Trophoblast cell (in vitro differentiated cells and primary cell): ENCODE data around the gene SMAD4.

ENCODE experiments used
- DNase-seq, 2 donors: peaks; one replicate each; pipeline ENCODE4 v3.0.0-alpha.2; 2016
- H2AFZ ChIP-seq: 2 replicates; pipeline ENCODE4 v1.6.1; 2013; ENCODE audit warnings: low read length, moderate library complexity, mild to moderate bottlenecking; ENCODE audit not compliant: insufficient read depth, poor library complexity
- H2AK5ac ChIP-seq: 2 replicates; pipeline ENCODE4 v1.6.1; 2013; ENCODE audit warnings: mild to moderate bottlenecking, low read length
- H2BK120ac ChIP-seq: 2 replicates; pipeline ENCODE4 v1.6.1; 2013; ENCODE audit warnings: low read length, mild to moderate bottlenecking, moderate library complexity; ENCODE audit not compliant: insufficient read depth, poor library complexity
- H2BK12ac ChIP-seq: 2 replicates; pipeline ENCODE4 v1.6.1; 2013; ENCODE audit warnings: mild to moderate bottlenecking, low read length, moderate library complexity
- H2BK5ac ChIP-seq: 2 replicates; pipeline ENCODE4 v1.6.1; 2013; ENCODE audit warnings: low read length, low read depth, moderate library complexity, mild to moderate bottlenecking; ENCODE audit not compliant: poor library complexity
- H3K14ac ChIP-seq: 2 replicates; pipeline ENCODE4 v1.6.1; 2013; ENCODE audit warnings: mild to moderate bottlenecking, low read length
- H3K18ac ChIP-seq: 2 replicates; pipeline ENCODE4 v1.6.1; 2013; ENCODE audit warnings: mild to moderate bottlenecking, low read length
- H3K23ac ChIP-seq: 2 replicates; pipeline ENCODE4 v1.6.1; 2013; ENCODE audit warnings: low read length
- H3K27ac ChIP-seq: 2 replicates; pipeline ENCODE4 v1.5.1; 2013; ENCODE audit warnings: low read depth, mild to moderate bottlenecking, inconsistent platforms, low read length, moderate library complexity
- H3K27me3 ChIP-seq: 2 replicates; pipeline ENCODE4 v1.6.1; 2013; ENCODE audit warnings: inconsistent platforms, mild to moderate bottlenecking, low read length, moderate library complexity; ENCODE audit not compliant: insufficient read depth
- H3K36me3 ChIP-seq, 2 experiments: 1 replicate in 1 of 2; 2 replicates in 1 of 2; pipeline ENCODE4 v1.6.1; 2013; ENCODE audit warnings: low read length in 2 of 2, mild to moderate bottlenecking in 2 of 2, moderate library complexity in 1 of 2; ENCODE audit not compliant: insufficient read depth in 2 of 2, control insufficient read depth in 1 of 2
- H3K4ac ChIP-seq: 2 replicates; pipeline ENCODE4 v1.6.1; 2013; ENCODE audit warnings: low read depth, mild to moderate bottlenecking, low read length, moderate library complexity
- H3K4me1 ChIP-seq, 2 experiments: 1 replicate in 1 of 2; 2 replicates in 1 of 2; pipeline ENCODE4 v1.6.1; 2013; ENCODE audit warnings: low read length in 2 of 2, mild to moderate bottlenecking in 2 of 2, moderate library complexity in 1 of 2; ENCODE audit not compliant: insufficient read depth in 2 of 2, control insufficient read depth in 1 of 2
- H3K4me2 ChIP-seq: 2 replicates; pipeline ENCODE4 v1.6.1; 2013; ENCODE audit warnings: inconsistent platforms, mild to moderate bottlenecking, low read length, moderate library complexity
- H3K4me3 ChIP-seq: 2 replicates; pipeline ENCODE4 v1.5.1; 2013; ENCODE audit warnings: mild to moderate bottlenecking, low read depth, low read length, inconsistent platforms
- H3K79me1 ChIP-seq: one replicate; pipeline ENCODE4 v1.6.1; 2013; ENCODE audit warnings: low read length
- H3K79me2 ChIP-seq: 2 replicates; pipeline ENCODE4 v1.6.1; 2013; ENCODE audit warnings: low read length, mild to moderate bottlenecking; ENCODE audit not compliant: control insufficient read depth, insufficient read depth, poor library complexity
- H3K9ac ChIP-seq: 2 replicates; pipeline ENCODE4 v1.6.1; 2013; ENCODE audit warnings: mild to moderate bottlenecking, low read length
- H3K9me3 ChIP-seq: 2 replicates; pipeline ENCODE4 v1.6.1; 2013; ENCODE audit warnings: low read depth, mild to moderate bottlenecking, control low read depth, inconsistent platforms, low read length; ENCODE audit not compliant: insufficient read depth
- H4K12ac ChIP-seq: 2 replicates; pipeline ENCODE4 v1.6.1; 2013; ENCODE audit warnings: low read depth, mild to moderate bottlenecking, low read length, moderate library complexity
- H4K8ac ChIP-seq: 2 replicates; pipeline ENCODE4 v1.6.1; 2013; ENCODE audit warnings: low read depth, mild to moderate bottlenecking, low read length, moderate library complexity
- H4K91ac ChIP-seq: one replicate; pipeline ENCODE4 v1.6.1; 2013; ENCODE audit warnings: low read depth, mild to moderate bottlenecking, low read length, moderate library complexity
- WGBS: extraction: QIAGEN DNeasy Blood & Tissue Kit; methylation state at CpG from one replicate; pipeline ENCODE4 v1.1.7; 2013; ENCODE audit warnings: missing lambda C conversion rate; ENCODE audit not compliant: insufficient read length, insufficient coverage; ENCODE audit errors: extremely low coverage; 5-methylcytosine and 5-hydroxymethylcytosine counted together

Gene SMAD4

GRCh38 chr18:51076503-51076902, 46.5 kb downstream of the SMAD4 start:
- Histone ChIP-seq H3K79me1 (no peaks in the 10 kb centered on the region), H2BK12ac (no peak overlapping the region), H3K14ac (no peak overlapping the region), H3K36me3 (peaks cover 11 to 14% of the 10 kb centered on the region in 2 experiments), H3K9me3 (no peaks in the 10 kb centered on the region), H4K12ac (no peak overlapping the region), H2AFZ (no peak overlapping the region), H3K4me1 (no peaks in the 10 kb centered on the region), H2BK120ac (no peak overlapping the region), H3K9ac (no peak overlapping the region), H4K8ac (no peak overlapping the region), H3K27me3 (no peaks in the 10 kb centered on the region), H2BK5ac (no peak overlapping the region), H3K79me2 (no peaks in the 10 kb centered on the region), H3K27ac (no peak overlapping the region), H3K4ac (no peak overlapping the region), H4K91ac (no peak overlapping the region), H3K23ac (no peak overlapping the region), H3K18ac (no peak overlapping the region), H2AK5ac (no peak overlapping the region), H3K4me2 (no peak overlapping the region), H3K4me3 (no peak overlapping the region)
- DNase-seq, result no peak
- WGBS, result no CpG with 5 or more reads among the region's 4 CpGs

- no peak overlapping the region for H3K4me2 ChIP-seq
- no peak overlapping the region for H2AK5ac ChIP-seq
- H3K4me3 ChIP-seq, result no peak overlapping the region
- no peak overlapping the region for H3K9ac ChIP-seq
- H2AFZ ChIP-seq, result no peak overlapping the region
- no peak overlapping the region for H2BK5ac ChIP-seq
- H2BK12ac ChIP-seq, result no peak overlapping the region
- DNase-seq, result no peak
- H2BK120ac ChIP-seq, result no peak overlapping the region
- H3K79me2 ChIP-seq, result no peaks in the 10 kb centered on the region
- no peaks in the 10 kb centered on the region for H3K79me1 ChIP-seq
- no peaks in the 10 kb centered on the region for H3K4me1 ChIP-seq
- WGBS, result no CpG with 5 or more reads among the region's 2 CpGs
- no peak overlapping the region for H3K14ac ChIP-seq
- H3K9me3 ChIP-seq, result no peaks in the 10 kb centered on the region
- peaks cover 11 to 14% of the 10 kb centered on the region in 2 experiments for H3K36me3 ChIP-seq
- no peak overlapping the region for H3K18ac ChIP-seq
- H4K91ac ChIP-seq, result no peak overlapping the region
- no peak overlapping the region for H3K23ac ChIP-seq
- no peak overlapping the region for H3K4ac ChIP-seq
- H4K8ac ChIP-seq, result no peak overlapping the region
- H3K27ac ChIP-seq, result no peak overlapping the region
- no peaks in the 10 kb centered on the region for H3K27me3 ChIP-seq
- H4K12ac ChIP-seq, result no peak overlapping the region
Measured at GRCh38 chr18:51077217-51077616, 47.2 kb downstream of the SMAD4 start.

- no peak overlapping the region for H3K14ac ChIP-seq
- peaks cover 11 to 14% of the 10 kb centered on the region in 2 experiments for H3K36me3 ChIP-seq
- no peak overlapping the region for H3K18ac ChIP-seq
- no peak overlapping the region for H2BK120ac ChIP-seq
- H3K4ac ChIP-seq, result no peak overlapping the region
- no peaks in the 10 kb centered on the region for H3K27me3 ChIP-seq
- WGBS, result no CpG with 5 or more reads among the region's 5 CpGs
- H2BK12ac ChIP-seq, result no peak overlapping the region
- H3K23ac ChIP-seq, result no peak overlapping the region
- H2BK5ac ChIP-seq, result no peak overlapping the region
- no peak overlapping the region for H2AK5ac ChIP-seq
- H3K4me1 ChIP-seq, result no peaks in the 10 kb centered on the region
- no peaks in the 10 kb centered on the region for H3K79me2 ChIP-seq
- H3K27ac ChIP-seq, result no peak overlapping the region
- no peak overlapping the region for H3K4me2 ChIP-seq
- H3K4me3 ChIP-seq, result no peak overlapping the region
- no peak for DNase-seq
- no peak overlapping the region for H4K91ac ChIP-seq
- H4K8ac ChIP-seq, result no peak overlapping the region
- H3K9ac ChIP-seq, result no peak overlapping the region
- no peak overlapping the region for H2AFZ ChIP-seq
- H3K9me3 ChIP-seq, result no peaks in the 10 kb centered on the region
- H3K79me1 ChIP-seq, result no peaks in the 10 kb centered on the region
- H4K12ac ChIP-seq, result no peak overlapping the region
Measured at GRCh38 chr18:51078026-51078425, 48.0 kb downstream of the SMAD4 start.

- no CpG with 5 or more reads among the region's 2 CpGs for WGBS
- H3K79me2 ChIP-seq, result no peaks in the 10 kb centered on the region
- H4K12ac ChIP-seq, result no peak overlapping the region
Measured at GRCh38 chr18:51082571-51083267, 52.7 kb downstream of the SMAD4 start.

More at GRCh38 chr18:51082571-51083267, 52.7 kb downstream of the SMAD4 start:
- no peaks in the 10 kb centered on the region for H3K4me1 ChIP-seq
- peaks cover 10 to 13% of the 10 kb centered on the region in 2 experiments for H3K36me3 ChIP-seq
- H2AFZ ChIP-seq, result no peak overlapping the region
- H2AK5ac ChIP-seq, result no peak overlapping the region
- no peak overlapping the region for H4K91ac ChIP-seq
- no peaks in the 10 kb centered on the region for H3K27me3 ChIP-seq
- no peak overlapping the region for H2BK5ac ChIP-seq
- no peak overlapping the region for H3K4me2 ChIP-seq
- H3K23ac ChIP-seq, result no peak overlapping the region
- H2BK12ac ChIP-seq, result no peak overlapping the region
- no peaks in the 10 kb centered on the region for H3K79me1 ChIP-seq
- no peak overlapping the region for H3K27ac ChIP-seq
- peak in 1 of 2 donors; percentile 31 for DNase-seq
- H3K9ac ChIP-seq, result no peak overlapping the region
- no peak overlapping the region for H3K4ac ChIP-seq
- H3K9me3 ChIP-seq, result no peaks in the 10 kb centered on the region
- H3K4me3 ChIP-seq, result no peak overlapping the region
- H3K18ac ChIP-seq, result no peak overlapping the region
- H4K8ac ChIP-seq, result no peak overlapping the region
- H3K14ac ChIP-seq, result no peak overlapping the region
- no peak overlapping the region for H2BK120ac ChIP-seq
